HG03469 (cell line): ENCODE data around the gene ABL2.
"Not testable (repeated sequence)": the region's sequence is repeated elsewhere in the genome, so short reads cannot be mapped to it uniquely, and the experiment has no call there.

Source experiments
- ATAC-seq: cut with Tn5 transposase; IDR thresholded peaks from one replicate; pipeline ENCODE4 v1.9.1; 2021; ENCODE audit warnings: mild to moderate bottlenecking, moderate library complexity, moderate number of reproducible peaks; ENCODE audit not compliant: unreplicated experiment

The ABL2 gene

GRCh38 chr1:179217943-179218507, 11.5 kb downstream of the ABL2 start:
- no peak for ATAC-seq

- ATAC-seq, result not testable (repeated sequence)
These were observed 16.2 kb downstream of the ABL2 start for GRCh38 chr1:179213317-179213716.

GRCh38 chr1:179208681-179209477, 20.6 kb downstream of the ABL2 start:
- ATAC-seq, result no peak

GRCh38 chr1:179206812-179207211, 22.7 kb downstream of the ABL2 start:
- no peak for ATAC-seq

GRCh38 chr1:179205284-179205683, 24.2 kb downstream of the ABL2 start:
- no peak for ATAC-seq

GRCh38 chr1:179202161-179202560, 27.3 kb downstream of the ABL2 start:
- ATAC-seq, result no peak

- no peak for ATAC-seq
These were observed 28.9 kb downstream of the ABL2 start for GRCh38 chr1:179200586-179200985.

GRCh38 chr1:179197690-179198297, 31.7 kb downstream of the ABL2 start:
- ATAC-seq, result no peak

- ATAC-seq, result not testable (repeated sequence)
These were observed 33.6 kb downstream of the ABL2 start for GRCh38 chr1:179195857-179196256.

- no peak for ATAC-seq
These were observed 34.1 kb downstream of the ABL2 start for GRCh38 chr1:179195376-179195775.

GRCh38 chr1:179194068-179194537, 35.4 kb downstream of the ABL2 start:
- no peak for ATAC-seq

- ATAC-seq, result no peak
These were observed 38.6 kb downstream of the ABL2 start for GRCh38 chr1:179190861-179191260.

GRCh38 chr1:179187735-179188471, 41.6 kb downstream of the ABL2 start:
- no peak for ATAC-seq

- no peak for ATAC-seq
These were observed 42.4 kb downstream of the ABL2 start for GRCh38 chr1:179187043-179187442.

- no peak for ATAC-seq
These were observed 45.1 kb downstream of the ABL2 start for GRCh38 chr1:179184403-179184802.

GRCh38 chr1:179183857-179184256, 45.6 kb downstream of the ABL2 start:
- ATAC-seq, result no peak

- no peak for ATAC-seq
These were observed 50.5 kb downstream of the ABL2 start for GRCh38 chr1:179178950-179179349.

GRCh38 chr1:179178183-179178582, 51.3 kb downstream of the ABL2 start:
- ATAC-seq, result no peak

- no peak for ATAC-seq
These were observed 51.9 kb downstream of the ABL2 start for GRCh38 chr1:179177615-179178014.

- no peak for ATAC-seq
These were observed 52.3 kb downstream of the ABL2 start for GRCh38 chr1:179177182-179177581.
